HEK293 (cell line): ENCODE measurements around the gene TRAPPC10.

ENCODE experiments used
- CTCF ChIA-PET: fragments of 350-600 bp; formaldehyde crosslinking; extraction: SDS; loops from one replicate; lab custom pipeline; 2021; ENCODE audit warnings: antibody characterized with exemption; lab: Yijun Ruan, JAX
- POLR2A ChIA-PET: fragments of 300-600 bp; formaldehyde crosslinking; extraction: SDS; loops from one replicate; lab custom pipeline; 2020; ENCODE audit warnings: antibody characterized with exemption, inconsistent platforms; lab: Yijun Ruan, JAX
- H3K27ac ChIP-seq: fragments of 200-500 bp; sonication (Bioruptor generic); 2 replicates; pipeline ENCODE4 v1.5.1; 2014; ENCODE audit warnings: low read depth, low read length, control low read depth, inconsistent platforms; ENCODE audit errors: extremely low read depth
- H3K36me3 ChIP-seq, 2 experiments: fragments of 200-500 bp in 1 of 2; sonication (Bioruptor generic) in 1 of 2; 1 replicate in 1 of 2; 2 replicates in 1 of 2; pipeline ENCODE4 v1.5.1; 2014 to 2017; ENCODE audit warnings: inconsistent platforms in 2 of 2, low read length in 2 of 2; ENCODE audit not compliant: control insufficient read depth in 2 of 2, insufficient read depth in 1 of 2
- H3K4me1 ChIP-seq: fragments of 200-500 bp; sonication (Bioruptor generic); 2 replicates; pipeline ENCODE4 v1.5.1; 2014; ENCODE audit warnings: mild to moderate bottlenecking, low read length, inconsistent platforms; ENCODE audit not compliant: control insufficient read depth, insufficient read depth
- H3K4me3 ChIP-seq: 2 replicates; pipeline ENCODE4 v1.5.1; 2011; ENCODE audit warnings: low read depth, mild to moderate bottlenecking, control low read depth, low read length, moderate library complexity
- H3K9me3 ChIP-seq: fragments of 200-500 bp; sonication (Bioruptor generic); 2 replicates; pipeline ENCODE4 v1.5.1; 2014; ENCODE audit warnings: low read depth, low read length, inconsistent platforms; ENCODE audit not compliant: control insufficient read depth, insufficient read depth
- GLI2 ChIP-seq: fragments of 450-650 bp; formaldehyde crosslinking; IDR thresholded peaks from 2 replicates; pipeline ENCODE4; 2017; ENCODE audit warnings: missing biosample characterization, missing genetic modification characterization, low read depth, borderline replicate concordance
- GLIS1 ChIP-seq: fragments of 450-650 bp; formaldehyde crosslinking; IDR thresholded peaks from 2 replicates; pipeline ENCODE4 v1.5.1; 2016; ENCODE audit warnings: missing biosample characterization, missing genetic modification characterization
- OVOL3 ChIP-seq: fragments of 450-650 bp; formaldehyde crosslinking; IDR thresholded peaks from 2 replicates; pipeline ENCODE4 v1.5.1; 2016; ENCODE audit warnings: missing biosample characterization, missing genetic modification characterization
- REPIN1 ChIP-seq: fragments of 450-650 bp; formaldehyde crosslinking; IDR thresholded peaks from 2 replicates; pipeline ENCODE4 v1.5.1; 2017; ENCODE audit warnings: missing biosample characterization, missing genetic modification characterization, low read depth
- SP7 ChIP-seq: fragments of 450-650 bp; formaldehyde crosslinking; IDR thresholded peaks from 2 replicates; pipeline ENCODE4 v1.5.1; 2016; ENCODE audit warnings: missing biosample characterization, missing genetic modification characterization
- TRIM28 ChIP-seq: IDR thresholded peaks from 2 replicates; pipeline ENCODE4 v1.6.1; 2011; ENCODE audit warnings: low read length, control low read depth, borderline replicate concordance
- ZBTB21 ChIP-seq: fragments of 450-650 bp; formaldehyde crosslinking; IDR thresholded peaks from 2 replicates; pipeline ENCODE4 v1.5.1; 2017; ENCODE audit warnings: missing biosample characterization, missing genetic modification characterization
- ZIC2 ChIP-seq: fragments of 450-650 bp; formaldehyde crosslinking; IDR thresholded peaks from 2 replicates; pipeline ENCODE4 v1.5.1; 2016; ENCODE audit warnings: missing biosample characterization, missing genetic modification characterization
- ZNF132 ChIP-seq: fragments of 450-650 bp; formaldehyde crosslinking; IDR thresholded peaks from 2 replicates; pipeline ENCODE4 v1.5.1; 2017; ENCODE audit warnings: missing biosample characterization, missing genetic modification characterization, borderline replicate concordance
- ZNF223 ChIP-seq: fragments of 450-650 bp; formaldehyde crosslinking; IDR thresholded peaks from 2 replicates; pipeline ENCODE4 v1.5.1; 2016; ENCODE audit warnings: missing biosample characterization, missing genetic modification characterization
- ZNF266 ChIP-seq: fragments of 450-650 bp; formaldehyde crosslinking; IDR thresholded peaks from 2 replicates; pipeline ENCODE4 v1.5.1; 2016; ENCODE audit warnings: missing biosample characterization, missing genetic modification characterization, low read depth
- ZNF621 ChIP-seq: fragments of 450-650 bp; formaldehyde crosslinking; IDR thresholded peaks from 2 replicates; pipeline ENCODE4 v1.5.1; 2017; ENCODE audit warnings: missing biosample characterization, missing genetic modification characterization
- ZNF654 ChIP-seq: fragments of 450-650 bp; formaldehyde crosslinking; IDR thresholded peaks from 2 replicates; pipeline ENCODE4 v1.5.1; 2016; ENCODE audit warnings: low read depth, missing biosample characterization, missing genetic modification characterization
- ZNF660 ChIP-seq: fragments of 450-650 bp; IDR thresholded peaks from 2 replicates; pipeline ENCODE4 v1.5.1; 2018; ENCODE audit warnings: missing biosample characterization, mild to moderate bottlenecking, missing genetic modification characterization
- TF ChIP-seq, protein P1 (sequence below): fragments of 450-650 bp; formaldehyde crosslinking; IDR thresholded peaks from 2 replicates; pipeline ENCODE4 v1.5.1; 2016; ENCODE audit warnings: missing biosample characterization, missing genetic modification characterization
- TF ChIP-seq, protein P2 (sequence below): fragments of 450-650 bp; formaldehyde crosslinking; IDR thresholded peaks from 2 replicates; pipeline ENCODE4 v1.5.0; 2017; ENCODE audit warnings: missing biosample characterization, missing genetic modification characterization, borderline replicate concordance
- TF ChIP-seq, protein P3 (sequence below): fragments of 450-650 bp; IDR thresholded peaks from 2 replicates; pipeline ENCODE4 v1.5.1; 2018; ENCODE audit warnings: missing biosample characterization, missing genetic modification characterization
- TF ChIP-seq, protein P4 (sequence below): fragments of 450-650 bp; formaldehyde crosslinking; IDR thresholded peaks from 2 replicates; pipeline ENCODE4 v1.5.1; 2017; ENCODE audit warnings: missing biosample characterization, missing genetic modification characterization
- TF ChIP-seq, protein P5 (sequence below): fragments of 450-650 bp; formaldehyde crosslinking; IDR thresholded peaks from 2 replicates; pipeline ENCODE4 v1.5.1; 2016; ENCODE audit warnings: missing biosample characterization, missing genetic modification characterization, low read depth
- TF ChIP-seq, protein P6 (sequence below): fragments of 450-650 bp; formaldehyde crosslinking; IDR thresholded peaks from 2 replicates; pipeline ENCODE4 v1.5.1; 2016; ENCODE audit warnings: missing biosample characterization, missing genetic modification characterization
- TF ChIP-seq, protein P7 (sequence below): fragments of 450-650 bp; formaldehyde crosslinking; IDR thresholded peaks from 2 replicates; pipeline ENCODE4 v1.5.1; 2016; ENCODE audit warnings: missing biosample characterization, missing genetic modification characterization
- TF ChIP-seq, protein P8 (sequence below): fragments of 450-650 bp; formaldehyde crosslinking; IDR thresholded peaks from 2 replicates; pipeline ENCODE4 v1.5.1; 2016; ENCODE audit warnings: missing biosample characterization, missing genetic modification characterization, low read depth
- TF ChIP-seq, protein P9 (sequence below): fragments of 450-650 bp; formaldehyde crosslinking; IDR thresholded peaks from 2 replicates; pipeline ENCODE4 v1.5.1; 2016; ENCODE audit warnings: missing biosample characterization, missing genetic modification characterization

TRAPPC10 gene

DNA sequence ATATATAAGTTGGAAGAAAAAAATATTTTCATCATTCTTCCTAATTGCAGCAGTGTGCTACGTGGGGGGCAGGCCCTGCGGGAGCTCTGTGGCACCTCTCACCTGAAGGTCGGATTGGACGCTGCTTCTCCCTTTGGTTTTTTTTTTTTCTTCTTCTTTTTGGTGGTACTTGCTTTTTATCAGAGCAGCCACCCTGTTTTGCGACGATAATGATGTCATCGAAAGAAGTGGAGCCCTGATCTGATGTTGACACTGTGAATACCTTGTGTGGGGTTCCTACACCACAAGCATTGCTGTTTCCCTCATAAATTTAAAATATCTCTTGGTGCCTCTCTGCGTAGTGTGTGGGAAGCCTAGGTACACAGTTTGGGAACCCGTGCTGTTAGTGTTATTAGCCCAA is 5.5 kb downstream of the TRAPPC10 start:
- Histone ChIP-seq H3K9me3 (no peaks in the 10 kb centered on the region), H3K36me3 (no peaks in the 10 kb centered on the region), H3K4me3 (no peak overlapping the region), H3K4me1 (peaks cover 47% of the 10 kb centered on the region), H3K27ac (no peak overlapping the region)
- CTCF ChIA-PET, result interaction anchor here (1.6 kb wide), 1 partner anchor 53 kb away, joined by 3 read pairs; no protein-coding TSS in a partner anchor
- POLR2A ChIA-PET, result no interaction called here
- TF ChIP-seq, protein P1, sequence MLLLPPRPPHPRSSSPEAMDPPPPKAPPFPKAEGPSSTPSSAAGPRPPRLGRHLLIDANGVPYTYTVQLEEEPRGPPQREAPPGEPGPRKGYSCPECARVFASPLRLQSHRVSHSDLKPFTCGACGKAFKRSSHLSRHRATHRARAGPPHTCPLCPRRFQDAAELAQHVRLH (tag by site-specific recombination), result no peak
- TF ChIP-seq, protein P2, sequence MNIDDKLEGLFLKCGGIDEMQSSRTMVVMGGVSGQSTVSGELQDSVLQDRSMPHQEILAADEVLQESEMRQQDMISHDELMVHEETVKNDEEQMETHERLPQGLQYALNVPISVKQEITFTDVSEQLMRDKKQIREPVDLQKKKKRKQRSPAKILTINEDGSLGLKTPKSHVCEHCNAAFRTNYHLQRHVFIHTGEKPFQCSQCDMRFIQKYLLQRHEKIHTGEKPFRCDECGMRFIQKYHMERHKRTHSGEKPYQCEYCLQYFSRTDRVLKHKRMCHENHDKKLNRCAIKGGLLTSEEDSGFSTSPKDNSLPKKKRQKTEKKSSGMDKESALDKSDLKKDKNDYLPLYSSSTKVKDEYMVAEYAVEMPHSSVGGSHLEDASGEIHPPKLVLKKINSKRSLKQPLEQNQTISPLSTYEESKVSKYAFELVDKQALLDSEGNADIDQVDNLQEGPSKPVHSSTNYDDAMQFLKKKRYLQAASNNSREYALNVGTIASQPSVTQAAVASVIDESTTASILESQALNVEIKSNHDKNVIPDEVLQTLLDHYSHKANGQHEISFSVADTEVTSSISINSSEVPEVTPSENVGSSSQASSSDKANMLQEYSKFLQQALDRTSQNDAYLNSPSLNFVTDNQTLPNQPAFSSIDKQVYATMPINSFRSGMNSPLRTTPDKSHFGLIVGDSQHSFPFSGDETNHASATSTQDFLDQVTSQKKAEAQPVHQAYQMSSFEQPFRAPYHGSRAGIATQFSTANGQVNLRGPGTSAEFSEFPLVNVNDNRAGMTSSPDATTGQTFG, result no peak
- TF ChIP-seq, protein P3, sequence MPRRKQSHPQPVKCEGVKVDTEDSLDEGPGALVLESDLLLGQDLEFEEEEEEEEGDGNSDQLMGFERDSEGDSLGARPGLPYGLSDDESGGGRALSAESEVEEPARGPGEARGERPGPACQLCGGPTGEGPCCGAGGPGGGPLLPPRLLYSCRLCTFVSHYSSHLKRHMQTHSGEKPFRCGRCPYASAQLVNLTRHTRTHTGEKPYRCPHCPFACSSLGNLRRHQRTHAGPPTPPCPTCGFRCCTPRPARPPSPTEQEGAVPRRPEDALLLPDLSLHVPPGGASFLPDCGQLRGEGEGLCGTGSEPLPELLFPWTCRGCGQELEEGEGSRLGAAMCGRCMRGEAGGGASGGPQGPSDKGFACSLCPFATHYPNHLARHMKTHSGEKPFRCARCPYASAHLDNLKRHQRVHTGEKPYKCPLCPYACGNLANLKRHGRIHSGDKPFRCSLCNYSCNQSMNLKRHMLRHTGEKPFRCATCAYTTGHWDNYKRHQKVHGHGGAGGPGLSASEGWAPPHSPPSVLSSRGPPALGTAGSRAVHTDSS (tag by site-specific recombination), result no peak
- TF ChIP-seq GLIS1 (peak; percentile 90), ZNF654 (tag by site-specific recombination) (no peak), TRIM28 (no peak), GLI2 (tag by site-specific recombination) (no peak), ZNF223 (tag by site-specific recombination) (no peak), ZIC2 (peak; percentile 28; the same call in 1 of the 2 replicates), ZNF621 (no peak), ZNF266 (tag by site-specific recombination) (no peak), REPIN1 (tag by site-specific recombination) (no peak), ZNF660 (no peak), OVOL3 (tag by site-specific recombination) (no peak), SP7 (tag by site-specific recombination) (peak; percentile 65; the same call in 1 of the 2 replicates), ZBTB21 (peak; percentile 71), ZNF132 (tag by site-specific recombination) (no peak)
- TF ChIP-seq, protein P4, sequence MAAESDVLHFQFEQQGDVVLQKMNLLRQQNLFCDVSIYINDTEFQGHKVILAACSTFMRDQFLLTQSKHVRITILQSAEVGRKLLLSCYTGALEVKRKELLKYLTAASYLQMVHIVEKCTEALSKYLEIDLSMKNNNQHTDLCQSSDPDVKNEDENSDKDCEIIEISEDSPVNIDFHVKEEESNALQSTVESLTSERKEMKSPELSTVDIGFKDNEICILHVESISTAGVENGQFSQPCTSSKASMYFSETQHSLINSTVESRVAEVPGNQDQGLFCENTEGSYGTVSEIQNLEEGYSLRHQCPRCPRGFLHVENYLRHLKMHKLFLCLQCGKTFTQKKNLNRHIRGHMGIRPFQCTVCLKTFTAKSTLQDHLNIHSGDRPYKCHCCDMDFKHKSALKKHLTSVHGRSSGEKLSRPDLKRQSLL (tag by site-specific recombination), result no peak
- TF ChIP-seq, protein P5, sequence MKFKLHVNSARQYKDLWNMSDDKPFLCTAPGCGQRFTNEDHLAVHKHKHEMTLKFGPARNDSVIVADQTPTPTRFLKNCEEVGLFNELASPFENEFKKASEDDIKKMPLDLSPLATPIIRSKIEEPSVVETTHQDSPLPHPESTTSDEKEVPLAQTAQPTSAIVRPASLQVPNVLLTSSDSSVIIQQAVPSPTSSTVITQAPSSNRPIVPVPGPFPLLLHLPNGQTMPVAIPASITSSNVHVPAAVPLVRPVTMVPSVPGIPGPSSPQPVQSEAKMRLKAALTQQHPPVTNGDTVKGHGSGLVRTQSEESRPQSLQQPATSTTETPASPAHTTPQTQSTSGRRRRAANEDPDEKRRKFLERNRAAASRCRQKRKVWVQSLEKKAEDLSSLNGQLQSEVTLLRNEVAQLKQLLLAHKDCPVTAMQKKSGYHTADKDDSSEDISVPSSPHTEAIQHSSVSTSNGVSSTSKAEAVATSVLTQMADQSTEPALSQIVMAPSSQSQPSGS (tag by site-specific recombination), result peak; percentile 97
- TF ChIP-seq, protein P6, sequence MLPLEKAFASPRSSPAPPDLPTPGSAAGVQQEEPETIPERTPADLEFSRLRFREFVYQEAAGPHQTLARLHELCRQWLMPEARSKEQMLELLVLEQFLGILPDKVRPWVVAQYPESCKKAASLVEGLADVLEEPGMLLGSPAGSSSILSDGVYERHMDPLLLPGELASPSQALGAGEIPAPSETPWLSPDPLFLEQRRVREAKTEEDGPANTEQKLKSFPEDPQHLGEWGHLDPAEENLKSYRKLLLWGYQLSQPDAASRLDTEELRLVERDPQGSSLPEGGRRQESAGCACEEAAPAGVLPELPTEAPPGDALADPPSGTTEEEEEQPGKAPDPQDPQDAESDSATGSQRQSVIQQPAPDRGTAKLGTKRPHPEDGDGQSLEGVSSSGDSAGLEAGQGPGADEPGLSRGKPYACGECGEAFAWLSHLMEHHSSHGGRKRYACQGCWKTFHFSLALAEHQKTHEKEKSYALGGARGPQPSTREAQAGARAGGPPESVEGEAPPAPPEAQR (tag by site-specific recombination), result no peak
- TF ChIP-seq, protein P7, sequence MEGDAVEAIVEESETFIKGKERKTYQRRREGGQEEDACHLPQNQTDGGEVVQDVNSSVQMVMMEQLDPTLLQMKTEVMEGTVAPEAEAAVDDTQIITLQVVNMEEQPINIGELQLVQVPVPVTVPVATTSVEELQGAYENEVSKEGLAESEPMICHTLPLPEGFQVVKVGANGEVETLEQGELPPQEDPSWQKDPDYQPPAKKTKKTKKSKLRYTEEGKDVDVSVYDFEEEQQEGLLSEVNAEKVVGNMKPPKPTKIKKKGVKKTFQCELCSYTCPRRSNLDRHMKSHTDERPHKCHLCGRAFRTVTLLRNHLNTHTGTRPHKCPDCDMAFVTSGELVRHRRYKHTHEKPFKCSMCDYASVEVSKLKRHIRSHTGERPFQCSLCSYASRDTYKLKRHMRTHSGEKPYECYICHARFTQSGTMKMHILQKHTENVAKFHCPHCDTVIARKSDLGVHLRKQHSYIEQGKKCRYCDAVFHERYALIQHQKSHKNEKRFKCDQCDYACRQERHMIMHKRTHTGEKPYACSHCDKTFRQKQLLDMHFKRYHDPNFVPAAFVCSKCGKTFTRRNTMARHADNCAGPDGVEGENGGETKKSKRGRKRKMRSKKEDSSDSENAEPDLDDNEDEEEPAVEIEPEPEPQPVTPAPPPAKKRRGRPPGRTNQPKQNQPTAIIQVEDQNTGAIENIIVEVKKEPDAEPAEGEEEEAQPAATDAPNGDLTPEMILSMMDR (tag by site-specific recombination), result no peak
- TF ChIP-seq, protein P8, sequence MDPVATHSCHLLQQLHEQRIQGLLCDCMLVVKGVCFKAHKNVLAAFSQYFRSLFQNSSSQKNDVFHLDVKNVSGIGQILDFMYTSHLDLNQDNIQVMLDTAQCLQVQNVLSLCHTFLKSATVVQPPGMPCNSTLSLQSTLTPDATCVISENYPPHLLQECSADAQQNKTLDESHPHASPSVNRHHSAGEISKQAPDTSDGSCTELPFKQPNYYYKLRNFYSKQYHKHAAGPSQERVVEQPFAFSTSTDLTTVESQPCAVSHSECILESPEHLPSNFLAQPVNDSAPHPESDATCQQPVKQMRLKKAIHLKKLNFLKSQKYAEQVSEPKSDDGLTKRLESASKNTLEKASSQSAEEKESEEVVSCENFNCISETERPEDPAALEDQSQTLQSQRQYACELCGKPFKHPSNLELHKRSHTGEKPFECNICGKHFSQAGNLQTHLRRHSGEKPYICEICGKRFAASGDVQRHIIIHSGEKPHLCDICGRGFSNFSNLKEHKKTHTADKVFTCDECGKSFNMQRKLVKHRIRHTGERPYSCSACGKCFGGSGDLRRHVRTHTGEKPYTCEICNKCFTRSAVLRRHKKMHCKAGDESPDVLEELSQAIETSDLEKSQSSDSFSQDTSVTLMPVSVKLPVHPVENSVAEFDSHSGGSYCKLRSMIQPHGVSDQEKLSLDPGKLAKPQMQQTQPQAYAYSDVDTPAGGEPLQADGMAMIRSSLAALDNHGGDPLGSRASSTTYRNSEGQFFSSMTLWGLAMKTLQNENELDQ, result no peak
- TF ChIP-seq, protein P9, sequence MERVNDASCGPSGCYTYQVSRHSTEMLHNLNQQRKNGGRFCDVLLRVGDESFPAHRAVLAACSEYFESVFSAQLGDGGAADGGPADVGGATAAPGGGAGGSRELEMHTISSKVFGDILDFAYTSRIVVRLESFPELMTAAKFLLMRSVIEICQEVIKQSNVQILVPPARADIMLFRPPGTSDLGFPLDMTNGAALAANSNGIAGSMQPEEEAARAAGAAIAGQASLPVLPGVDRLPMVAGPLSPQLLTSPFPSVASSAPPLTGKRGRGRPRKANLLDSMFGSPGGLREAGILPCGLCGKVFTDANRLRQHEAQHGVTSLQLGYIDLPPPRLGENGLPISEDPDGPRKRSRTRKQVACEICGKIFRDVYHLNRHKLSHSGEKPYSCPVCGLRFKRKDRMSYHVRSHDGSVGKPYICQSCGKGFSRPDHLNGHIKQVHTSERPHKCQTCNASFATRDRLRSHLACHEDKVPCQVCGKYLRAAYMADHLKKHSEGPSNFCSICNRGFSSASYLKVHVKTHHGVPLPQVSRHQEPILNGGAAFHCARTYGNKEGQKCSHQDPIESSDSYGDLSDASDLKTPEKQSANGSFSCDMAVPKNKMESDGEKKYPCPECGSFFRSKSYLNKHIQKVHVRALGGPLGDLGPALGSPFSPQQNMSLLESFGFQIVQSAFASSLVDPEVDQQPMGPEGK, result peak; percentile 54; the same call in 1 of the 2 replicates
